Measurements from ENCODE around the gene SAFB.
"Not testable (repeated sequence)": the region's sequence is repeated elsewhere in the genome, so short reads cannot be mapped to it uniquely, and the experiment has no call there.

The SAFB gene

DNA sequence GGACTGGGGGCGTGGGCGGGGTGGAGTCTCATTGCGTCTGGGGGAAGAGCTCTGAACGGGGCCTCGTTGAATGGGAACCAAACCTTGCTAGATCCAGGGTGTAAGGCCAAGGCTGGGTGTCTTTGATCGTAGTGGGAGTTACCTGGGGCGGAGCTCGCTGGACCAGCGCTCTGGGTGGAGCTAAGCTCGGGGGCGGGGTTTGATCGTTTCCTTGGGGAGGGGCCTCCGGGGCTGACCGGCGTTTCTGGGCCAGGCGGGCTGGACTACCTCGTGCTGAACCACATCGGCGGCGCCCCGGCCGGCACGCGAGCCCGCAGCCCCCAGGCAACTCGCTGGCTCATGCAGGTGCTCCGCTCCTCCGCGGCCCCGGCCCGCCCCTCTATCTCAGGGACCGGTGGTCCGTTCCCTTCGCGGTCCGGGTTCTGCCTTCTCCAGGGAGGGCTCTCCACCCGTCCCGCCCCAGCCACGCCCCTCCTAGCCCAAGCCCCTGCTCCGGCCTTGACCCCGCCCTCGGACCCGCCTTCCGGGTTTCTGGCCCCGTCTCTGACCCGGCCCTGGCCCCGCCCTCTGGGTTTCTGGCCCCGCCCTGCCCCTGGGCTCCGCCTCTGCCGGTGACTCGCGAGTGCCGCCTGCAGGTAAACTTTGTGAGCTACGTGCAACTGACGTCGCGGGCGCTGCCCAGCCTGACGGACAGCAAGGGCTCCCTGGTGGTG lies 63.9 kb downstream of the SAFB start:
- DNase-seq: peak; percentile 90

- no peak for DNase-seq
Measured at GRCh38 chr19:5687360-5688198, 64.7 kb downstream of the SAFB start.

GRCh38 chr19:5688262-5688881 lies 65.5 kb downstream of the SAFB start:
- not testable (repeated sequence) for DNase-seq

GRCh38 chr19:5690125-5690954 lies 67.5 kb downstream of the SAFB start, which contains the start of gene RPL36:
Gene RPL36 (plus strand): TSS chr19:5690295. CDS start chr19:5690508, 213 bp downstream.
- DNase-seq: peak; percentile 94

DNA sequence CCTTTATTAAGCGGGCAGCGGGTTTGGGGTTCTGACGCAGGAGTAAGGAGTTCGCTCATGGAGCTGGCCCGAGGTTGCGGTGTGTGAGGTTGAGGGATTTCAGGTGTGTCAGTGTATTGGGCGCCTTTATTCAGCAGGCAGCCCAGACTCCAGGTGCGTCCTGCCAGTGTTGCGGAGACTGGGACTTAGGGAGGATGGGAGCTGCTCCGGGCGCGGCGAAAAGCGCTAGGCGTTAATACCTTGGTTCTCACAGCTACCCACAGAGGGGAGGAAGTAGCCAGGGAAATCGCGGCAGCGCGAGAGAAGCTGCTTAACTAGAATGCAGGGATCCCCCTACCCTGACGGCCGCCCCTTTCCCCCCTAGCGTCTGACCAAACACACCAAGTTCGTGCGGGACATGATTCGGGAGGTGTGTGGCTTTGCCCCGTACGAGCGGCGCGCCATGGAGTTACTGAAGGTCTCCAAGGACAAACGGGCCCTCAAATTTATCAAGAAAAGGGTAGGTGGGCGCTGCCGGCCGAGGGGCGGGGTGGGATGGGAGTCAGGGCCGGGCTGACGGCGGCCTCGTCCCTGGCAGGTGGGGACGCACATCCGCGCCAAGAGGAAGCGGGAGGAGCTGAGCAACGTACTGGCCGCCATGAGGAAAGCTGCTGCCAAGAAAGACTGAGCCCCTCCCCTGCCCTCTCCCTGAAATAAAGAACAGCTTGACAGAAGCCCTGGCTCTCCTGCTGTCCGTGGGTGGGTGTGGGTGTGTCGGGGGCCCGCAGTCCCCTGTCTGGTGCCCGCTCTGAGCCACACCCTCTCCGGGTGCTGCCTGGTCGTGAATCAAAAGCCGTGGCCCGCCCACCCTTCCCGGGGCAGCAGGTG lies 68.3 kb downstream of the SAFB start:
- peak; percentile 39 for DNase-seq

- DNase-seq: no peak
Measured at GRCh38 chr19:5691822-5692722, 69.2 kb downstream of the SAFB start.

DNA sequence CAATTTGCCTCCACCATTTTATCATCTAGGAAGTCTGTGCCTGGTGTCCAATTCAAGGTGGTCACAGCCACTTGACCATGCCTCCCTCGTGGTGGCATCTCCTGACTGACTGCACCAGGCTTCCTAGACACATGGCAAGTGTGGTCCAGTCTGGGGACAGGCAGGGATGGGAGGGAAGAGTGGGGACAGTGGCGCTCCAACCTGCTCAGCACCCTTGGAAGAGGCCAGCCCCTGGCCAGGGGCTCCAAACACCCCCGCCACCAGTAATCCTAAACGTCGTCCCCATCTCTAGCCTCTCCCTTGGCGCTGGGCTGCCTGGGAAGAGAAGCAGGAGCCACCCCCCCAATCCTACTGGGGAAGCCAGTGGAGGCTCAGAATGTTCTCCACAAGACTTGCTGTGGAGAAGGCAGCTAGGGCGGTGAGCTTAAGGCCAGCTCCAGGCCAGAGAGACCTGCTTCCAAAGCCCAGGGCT lies 69.9 kb downstream of the SAFB start:
- no peak for DNase-seq

DNA sequence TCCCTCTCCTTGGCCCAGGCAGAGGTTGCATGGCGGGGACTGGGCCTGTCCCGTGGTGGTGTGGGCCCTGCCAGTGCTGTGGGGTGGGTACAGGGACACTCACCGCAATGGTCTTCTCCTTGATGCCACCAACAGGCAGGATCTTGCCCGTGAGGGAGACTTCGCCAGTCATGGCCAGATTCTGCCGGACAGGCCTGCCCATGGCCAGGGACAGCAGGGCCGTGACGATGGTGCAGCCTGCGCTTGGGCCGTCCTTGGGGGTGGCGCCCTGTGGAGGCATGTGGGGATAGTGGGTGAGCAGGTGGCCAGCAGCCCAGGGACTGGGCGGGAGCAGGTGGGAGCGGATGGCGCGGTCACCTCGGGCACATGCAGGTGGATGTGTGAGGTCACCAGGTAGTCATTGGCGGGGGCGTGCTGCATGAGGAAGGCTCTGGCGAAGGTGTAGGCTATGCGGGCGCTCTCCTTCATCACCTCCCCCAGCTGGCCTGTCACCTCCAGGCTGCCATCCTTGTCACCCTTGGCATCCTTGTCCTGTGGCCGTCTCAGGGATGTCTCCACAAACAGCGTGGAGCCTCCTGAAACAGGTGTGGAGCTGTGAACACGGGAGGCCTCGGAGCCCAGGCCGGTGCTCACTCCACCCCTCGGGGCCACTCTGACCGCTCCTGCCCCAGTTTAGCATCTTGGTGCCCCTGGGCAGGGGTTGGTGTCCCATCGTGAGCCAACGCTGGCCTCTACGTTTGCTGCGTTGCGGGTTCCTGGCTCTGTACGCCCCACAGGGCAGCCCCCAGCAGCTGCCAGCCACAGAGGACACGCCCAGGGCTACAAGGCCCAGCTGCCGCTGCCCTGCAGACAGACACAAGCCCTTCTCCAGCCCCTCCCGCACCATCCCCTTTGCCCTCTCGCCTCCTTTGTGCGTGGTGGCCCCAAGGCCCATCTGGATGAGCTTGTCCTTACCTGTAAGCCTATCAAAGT lies 70.6 kb downstream of the SAFB start:
- DNase-seq: no peak

- no peak for DNase-seq
Measured at GRCh38 chr19:5694167-5694955, 71.5 kb downstream of the SAFB start.

DNA sequence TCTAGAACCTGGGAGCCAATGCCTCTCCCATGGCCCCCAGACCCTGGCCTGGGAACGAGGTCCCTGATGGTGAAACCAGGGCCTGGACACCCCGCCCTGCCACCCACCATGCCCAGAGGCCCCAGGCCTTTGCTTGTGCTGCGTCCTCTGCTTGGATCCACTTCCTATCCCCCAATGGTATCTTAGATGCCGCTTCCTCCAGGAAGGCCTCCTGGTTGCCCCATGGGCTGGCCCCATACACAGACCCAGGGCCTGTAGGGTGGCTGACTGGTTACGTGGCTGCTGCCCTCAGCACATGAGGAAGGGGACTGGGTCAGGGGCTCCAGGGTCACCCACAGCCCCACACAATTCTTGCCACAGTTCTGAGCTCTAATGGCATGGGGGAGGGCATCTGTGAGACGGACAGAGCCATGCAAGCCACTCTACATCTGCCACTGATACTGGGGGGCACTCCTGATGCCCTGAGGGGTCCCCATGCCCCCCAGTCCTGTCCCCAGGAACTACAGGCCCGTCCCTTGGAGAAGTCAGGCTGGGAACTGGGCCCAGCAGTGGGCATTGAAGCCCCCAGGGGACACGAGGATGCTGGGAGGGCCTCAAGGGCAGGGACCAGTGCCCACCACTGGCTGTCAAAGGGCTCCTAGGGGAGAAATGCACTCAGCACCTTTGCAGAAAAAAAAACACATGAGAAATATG lies 72.2 kb downstream of the SAFB start:
- DNase-seq: no peak

GRCh38 chr19:5695649-5696195 lies 72.8 kb downstream of the SAFB start:
- no peak for DNase-seq

- DNase-seq: no peak
Measured at GRCh38 chr19:5696196-5697021, 73.5 kb downstream of the SAFB start.

DNA sequence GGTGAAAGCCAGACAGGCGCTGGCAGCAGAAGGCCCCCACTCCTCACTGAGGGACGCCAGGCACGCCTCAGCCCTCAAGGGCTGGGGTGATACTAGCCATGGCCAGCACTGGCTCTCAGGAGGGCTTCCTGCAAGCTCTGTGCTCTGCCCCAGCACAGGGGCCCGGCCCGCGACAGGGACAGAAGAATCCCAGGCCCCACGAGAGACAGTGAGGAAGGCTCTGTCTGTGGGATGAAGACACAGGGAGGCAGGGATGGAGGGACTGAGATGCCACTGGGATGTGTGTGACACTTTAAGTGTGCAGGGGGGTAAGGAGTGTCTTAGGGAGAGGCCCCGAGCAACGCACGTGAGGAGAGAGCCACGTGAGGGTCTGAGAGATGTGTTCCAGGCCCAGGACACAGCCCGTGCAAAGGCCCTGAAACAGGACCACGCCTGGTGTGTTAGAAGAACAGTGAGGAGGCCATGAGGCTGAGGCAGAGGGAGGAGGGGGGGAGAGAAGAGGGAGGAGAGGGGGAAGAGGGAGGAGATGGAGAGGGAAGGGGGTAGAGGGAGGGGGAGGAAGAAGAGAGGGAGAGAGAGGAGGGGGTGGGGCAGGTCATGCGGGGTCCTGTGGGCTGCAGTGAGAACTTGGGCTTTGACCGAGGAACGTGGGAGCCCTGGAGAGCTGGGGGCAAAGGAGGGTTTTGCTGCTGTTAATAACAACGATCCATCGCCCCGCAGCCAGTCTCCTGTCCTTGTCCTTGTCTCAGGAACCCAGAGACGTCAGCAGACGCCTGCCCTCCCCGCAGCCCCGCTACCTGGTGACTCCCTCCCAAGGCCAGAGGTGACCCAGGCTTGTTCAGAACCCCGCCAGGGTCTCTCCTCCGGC lies 74.4 kb downstream of the SAFB start:
- DNase-seq: no peak

- DNase-seq: no peak
Measured at GRCh38 chr19:5697890-5698634, 75.2 kb downstream of the SAFB start.
